CD4-positive, alpha-beta T cell treated with Interleukin-15 for 4 hours (primary cell): ENCODE results near the gene SUOX.
"Not testable (repeated sequence)": the region's sequence is repeated elsewhere in the genome, so short reads cannot be mapped to it uniquely, and the experiment has no call there.

Source experiments
- DNase-seq: peaks from one replicate; pipeline ENCODE4 v3.0.0-alpha.2; 2020; ENCODE audit warnings: low spot score

The SUOX gene

DNA sequence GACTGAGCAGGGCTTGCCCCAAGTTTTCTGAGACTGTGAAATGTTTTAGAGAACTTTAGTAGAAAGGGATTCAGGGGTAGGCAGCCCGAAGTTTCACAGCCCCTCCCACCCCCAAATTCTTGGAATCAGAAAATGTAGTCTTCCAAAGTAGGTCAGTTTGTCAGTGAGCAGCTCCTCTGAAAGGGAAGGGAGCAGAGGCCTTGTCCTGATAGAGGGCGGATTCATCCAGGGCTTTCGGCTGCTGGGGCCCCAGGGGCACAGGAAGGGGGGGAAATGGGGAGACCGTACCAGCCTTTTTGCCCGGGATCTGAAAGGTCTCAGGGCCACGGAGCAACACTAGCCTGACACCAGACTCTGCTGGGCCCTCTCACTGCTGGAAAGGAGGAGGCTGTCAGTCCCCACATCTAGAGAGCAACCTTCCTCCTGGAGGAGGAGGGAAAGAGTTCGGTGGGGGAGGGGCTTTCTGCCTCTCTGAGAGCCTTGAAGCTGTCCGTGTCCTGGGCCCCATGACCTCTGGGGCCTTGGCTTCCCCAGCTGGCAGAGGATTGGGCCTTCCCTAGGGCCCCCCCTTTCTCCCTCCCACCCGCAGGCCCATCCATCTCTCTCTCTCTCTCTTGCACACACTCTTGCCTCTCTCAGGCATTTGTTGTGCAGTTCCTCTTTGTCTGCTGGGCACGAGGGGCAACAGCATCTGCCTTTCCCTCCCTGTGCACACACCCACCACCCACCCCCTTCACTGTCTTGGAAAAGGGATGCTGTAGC lies 23.5 kb downstream of the SUOX start, which contains the start of gene IKZF4:
Gene IKZF4, plus strand, starts transcription at position 621 of the 762 bp plus-strand sequence. CDS start 451 bp downstream, outside the sequence.
- DNase-seq = peak; percentile 34

DNA sequence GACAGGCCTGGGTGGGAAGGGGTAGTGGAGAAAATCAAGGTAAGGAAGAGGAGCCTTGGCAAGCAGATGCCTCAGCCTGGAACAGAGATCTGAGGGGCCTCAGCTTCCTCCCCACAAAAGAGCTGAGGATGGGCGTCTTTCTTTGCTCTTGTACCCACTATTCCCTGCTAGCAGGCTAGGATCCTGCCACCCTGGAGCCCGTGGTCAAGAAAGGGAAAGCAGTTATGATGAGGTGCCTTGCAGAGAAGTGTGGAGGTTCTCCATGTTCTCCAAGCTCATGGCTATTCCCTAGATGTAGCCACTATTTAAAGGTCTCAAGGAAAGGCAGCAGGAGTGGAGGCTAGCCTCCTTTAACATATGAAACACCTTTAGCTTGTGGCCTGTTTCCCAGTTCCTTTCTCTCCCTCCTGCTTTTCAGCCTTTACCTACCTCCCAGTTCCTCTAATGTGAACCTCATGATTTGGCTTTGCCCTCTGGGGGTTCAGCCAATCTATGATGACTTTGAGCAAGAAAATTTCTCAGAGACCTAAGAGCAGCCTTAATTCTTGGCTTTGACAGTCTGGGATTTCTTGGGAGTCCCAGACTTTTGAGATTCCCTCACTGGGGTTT lies 24.9 kb downstream of the SUOX start:
- DNase-seq = no peak

DNA sequence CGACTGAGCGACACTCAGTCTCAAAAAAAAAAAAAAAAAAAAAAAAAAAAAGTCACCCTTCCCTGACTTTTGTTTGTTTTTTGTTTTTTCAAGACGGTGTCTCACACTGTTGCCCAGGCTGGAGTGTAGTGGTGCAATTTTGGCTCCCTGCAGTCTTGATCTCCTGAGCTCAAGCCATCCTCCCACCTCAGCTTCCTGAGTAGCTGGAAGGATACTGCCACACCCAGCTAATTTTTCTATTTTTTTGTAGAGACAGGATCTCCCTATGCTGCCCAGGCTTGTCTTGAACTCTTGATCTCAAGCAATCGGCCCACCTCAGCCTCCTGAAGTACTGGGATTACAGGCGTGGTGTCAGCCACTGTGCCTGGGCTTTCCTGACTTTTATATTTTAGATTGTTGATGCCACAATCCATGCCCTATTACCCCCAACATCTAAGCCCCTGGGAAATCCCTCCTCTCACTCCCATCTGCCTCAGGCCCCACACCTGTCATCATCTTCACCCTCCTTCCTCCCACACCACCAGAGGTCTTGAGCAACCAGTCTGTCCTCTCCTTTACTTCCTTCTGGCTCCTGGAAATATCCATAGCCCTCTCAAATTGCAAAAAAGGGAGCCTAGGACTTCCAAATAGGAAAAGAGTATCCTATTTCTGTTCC lies 31.6 kb downstream of the SUOX start:
- DNase-seq = no peak

DNA sequence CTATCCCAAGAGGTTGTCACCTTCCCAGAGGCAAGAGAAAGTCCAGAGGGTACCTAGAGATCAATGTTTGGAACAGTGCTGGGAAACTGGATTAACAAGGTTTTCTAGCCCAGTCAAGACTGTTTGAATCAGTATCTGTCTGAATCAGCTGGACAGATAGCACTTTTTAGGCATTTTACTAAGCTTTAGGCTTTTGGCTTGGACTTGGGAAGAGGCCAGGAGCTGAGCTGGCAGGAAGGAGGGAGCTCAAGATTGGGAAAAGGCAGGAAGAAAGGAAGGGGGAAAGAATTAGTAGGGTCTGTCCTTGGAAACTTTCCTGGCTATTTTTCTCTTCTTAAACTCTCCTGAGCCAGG lies 32.1 kb downstream of the SUOX start:
- DNase-seq = no peak

DNA sequence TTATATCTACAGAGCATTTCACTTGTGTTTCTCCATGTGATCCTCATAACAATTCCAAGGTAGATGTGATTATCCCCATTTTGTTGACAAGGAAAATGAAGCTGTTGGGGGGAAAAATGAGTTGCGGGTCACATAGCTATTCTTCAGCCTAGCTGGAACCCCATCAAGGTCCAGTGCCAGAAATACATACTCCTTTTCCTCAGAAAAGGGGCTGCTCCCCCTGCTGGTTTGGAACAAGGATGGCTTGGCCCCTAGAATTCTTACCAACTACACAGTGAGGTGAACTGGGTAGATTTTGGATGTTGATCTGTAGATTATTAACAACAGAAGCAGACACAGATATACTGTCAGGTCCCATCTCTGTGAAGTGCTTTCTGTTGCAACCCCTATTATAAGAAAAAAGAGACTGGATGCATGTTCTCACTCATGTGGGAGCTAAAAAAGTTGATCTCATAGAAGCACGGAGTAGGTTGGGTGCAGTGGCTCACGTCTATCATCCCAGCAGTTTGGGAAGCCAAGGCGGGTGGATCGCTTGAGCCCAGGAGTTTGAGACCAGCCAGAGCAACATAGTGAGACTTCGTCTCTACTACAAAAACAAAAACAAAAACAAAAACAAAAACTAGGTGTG lies 32.7 kb downstream of the SUOX start:
- peak; percentile 55 for DNase-seq

DNA sequence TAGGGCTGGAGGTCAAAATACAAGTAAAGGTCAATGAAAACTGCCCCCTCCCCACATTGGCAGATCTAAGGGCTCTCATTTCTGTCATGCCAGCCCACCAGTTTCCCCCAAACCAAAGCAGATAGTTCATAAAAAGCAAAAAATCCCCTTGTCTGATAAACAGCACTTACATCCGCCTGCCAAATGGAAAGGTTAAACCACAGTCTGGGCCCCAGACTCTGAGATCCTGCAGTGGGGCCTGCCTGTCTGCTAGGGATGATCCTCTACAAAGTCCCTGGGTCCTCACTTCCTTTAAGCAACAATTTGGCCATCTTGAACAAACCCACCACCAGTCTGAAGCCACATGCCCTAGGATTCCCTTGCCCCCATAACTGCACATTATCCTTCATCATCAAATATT lies 34.9 kb downstream of the SUOX start:
- DNase-seq = peak; percentile 22

DNA sequence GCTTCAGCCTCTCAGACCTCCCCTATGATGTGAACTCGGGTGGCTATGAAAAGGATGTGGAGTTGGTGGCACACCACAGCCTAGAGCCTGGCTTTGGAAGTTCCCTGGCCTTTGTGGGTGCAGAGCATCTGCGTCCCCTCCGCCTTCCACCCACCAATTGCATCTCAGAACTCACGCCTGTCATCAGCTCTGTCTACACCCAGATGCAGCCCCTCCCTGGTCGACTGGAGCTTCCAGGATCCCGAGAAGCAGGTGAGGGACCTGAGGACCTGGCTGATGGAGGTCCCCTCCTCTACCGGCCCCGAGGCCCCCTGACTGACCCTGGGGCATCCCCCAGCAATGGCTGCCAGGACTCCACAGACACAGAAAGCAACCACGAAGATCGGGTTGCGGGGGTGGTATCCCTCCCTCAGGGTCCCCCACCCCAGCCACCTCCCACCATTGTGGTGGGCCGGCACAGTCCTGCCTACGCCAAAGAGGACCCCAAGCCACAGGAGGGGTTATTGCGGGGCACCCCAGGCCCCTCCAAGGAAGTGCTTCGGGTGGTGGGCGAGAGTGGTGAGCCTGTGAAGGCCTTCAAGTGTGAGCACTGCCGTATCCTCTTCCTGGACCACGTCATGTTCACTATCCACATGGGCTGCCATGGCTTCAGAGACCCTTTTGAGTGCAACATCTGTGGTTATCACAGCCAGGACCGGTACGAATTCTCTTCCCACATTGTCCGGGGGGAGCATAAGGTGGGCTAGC lies 37.7 kb downstream of the SUOX start:
- DNase-seq = no peak

DNA sequence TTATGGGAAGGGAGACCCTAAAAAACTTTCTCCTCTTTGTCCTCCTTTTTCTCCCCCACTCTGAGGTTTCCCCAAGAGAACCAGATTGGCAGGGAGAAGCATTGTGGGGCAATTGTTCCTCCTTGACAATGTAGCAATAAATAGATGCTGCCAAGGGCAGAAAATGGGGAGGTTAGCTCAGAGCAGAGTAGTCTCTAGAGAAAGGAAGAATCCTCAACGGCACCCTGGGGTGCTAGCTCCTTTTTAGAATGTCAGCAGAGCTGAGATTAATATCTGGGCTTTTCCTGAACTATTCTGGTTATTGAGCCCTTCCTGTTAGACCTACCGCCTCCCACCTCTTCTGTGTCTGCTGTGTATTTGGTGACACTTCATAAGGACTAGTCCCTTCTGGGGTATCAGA lies 40.1 kb downstream of the SUOX start:
- DNase-seq = no peak

DNA sequence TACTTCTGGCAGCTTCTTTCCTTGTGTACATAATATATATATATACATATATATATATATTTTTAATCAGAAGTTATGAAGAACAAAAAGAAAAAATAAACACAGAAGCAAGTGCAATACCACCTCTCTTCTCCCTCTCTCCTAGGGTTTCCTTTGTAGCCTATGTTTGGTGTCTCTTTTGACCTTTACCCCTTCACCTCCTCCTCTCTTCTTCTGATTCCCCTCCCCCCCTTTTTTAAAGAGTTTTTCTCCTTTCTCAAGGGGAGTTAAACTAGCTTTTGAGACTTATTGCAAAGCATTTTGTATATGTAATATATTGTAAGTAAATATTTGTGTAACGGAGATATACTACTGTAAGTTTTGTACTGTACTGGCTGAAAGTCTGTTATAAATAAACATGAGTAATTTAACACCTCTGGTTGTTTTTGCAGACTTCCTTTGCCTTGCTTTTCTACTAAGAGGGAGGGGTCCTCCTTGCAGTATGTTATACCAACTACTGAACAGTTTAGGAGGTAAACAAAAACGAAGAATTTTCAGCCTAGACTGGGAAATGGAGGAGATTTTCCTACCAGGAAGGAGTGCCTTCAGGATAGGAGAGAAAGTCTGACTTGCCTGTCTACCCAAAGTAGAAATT lies 41.1 kb downstream of the SUOX start:
- DNase-seq = no peak

DNA sequence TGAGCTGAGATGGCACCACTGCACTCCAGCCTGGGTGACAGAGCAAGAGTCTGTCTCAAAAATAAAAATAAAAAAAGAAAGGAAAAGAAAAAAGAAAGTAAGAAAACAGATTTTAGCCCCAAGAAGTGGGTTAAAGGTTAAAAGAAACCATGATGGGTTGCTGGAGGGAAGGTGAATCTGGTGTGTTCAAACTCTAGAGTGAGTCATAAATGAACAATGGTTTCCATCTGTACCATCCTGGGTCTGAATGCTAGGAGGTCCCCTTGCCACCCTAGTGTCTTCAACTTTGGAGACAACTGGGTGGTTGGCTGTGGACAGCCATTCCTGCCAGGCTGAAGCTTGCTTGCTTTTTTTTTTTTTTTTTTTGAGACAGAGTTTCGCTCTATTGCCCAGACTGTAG lies 43.1 kb downstream of the SUOX start:
- DNase-seq = no peak

DNA sequence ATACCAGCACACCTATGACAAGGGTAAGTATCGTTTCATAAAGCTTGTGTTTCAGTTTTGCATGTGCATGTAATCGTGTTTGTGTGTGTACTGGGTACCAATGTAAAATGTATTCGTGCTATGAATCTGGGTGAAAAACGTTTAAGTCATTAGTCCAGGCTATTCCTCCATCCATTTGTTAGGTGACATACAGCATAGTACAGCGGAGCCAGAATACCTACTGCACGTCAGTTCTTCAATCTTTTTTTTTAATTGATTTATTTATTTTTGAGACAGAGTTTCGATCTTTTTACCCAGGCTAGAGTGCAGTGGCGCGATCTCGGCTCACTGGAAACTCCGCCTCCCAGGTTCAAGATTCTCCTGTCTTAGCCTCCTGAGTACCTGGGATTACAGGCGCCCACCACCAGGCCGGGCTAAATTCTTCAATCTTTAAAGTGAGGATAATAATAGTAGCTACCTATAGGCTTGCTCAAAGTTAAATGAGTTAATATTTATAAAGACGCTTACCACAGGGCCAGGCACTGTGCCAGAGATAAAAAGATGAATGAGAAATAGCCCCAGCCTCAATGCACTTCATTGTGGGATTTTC lies 44.0 kb downstream of the SUOX start:
- no peak for DNase-seq

DNA sequence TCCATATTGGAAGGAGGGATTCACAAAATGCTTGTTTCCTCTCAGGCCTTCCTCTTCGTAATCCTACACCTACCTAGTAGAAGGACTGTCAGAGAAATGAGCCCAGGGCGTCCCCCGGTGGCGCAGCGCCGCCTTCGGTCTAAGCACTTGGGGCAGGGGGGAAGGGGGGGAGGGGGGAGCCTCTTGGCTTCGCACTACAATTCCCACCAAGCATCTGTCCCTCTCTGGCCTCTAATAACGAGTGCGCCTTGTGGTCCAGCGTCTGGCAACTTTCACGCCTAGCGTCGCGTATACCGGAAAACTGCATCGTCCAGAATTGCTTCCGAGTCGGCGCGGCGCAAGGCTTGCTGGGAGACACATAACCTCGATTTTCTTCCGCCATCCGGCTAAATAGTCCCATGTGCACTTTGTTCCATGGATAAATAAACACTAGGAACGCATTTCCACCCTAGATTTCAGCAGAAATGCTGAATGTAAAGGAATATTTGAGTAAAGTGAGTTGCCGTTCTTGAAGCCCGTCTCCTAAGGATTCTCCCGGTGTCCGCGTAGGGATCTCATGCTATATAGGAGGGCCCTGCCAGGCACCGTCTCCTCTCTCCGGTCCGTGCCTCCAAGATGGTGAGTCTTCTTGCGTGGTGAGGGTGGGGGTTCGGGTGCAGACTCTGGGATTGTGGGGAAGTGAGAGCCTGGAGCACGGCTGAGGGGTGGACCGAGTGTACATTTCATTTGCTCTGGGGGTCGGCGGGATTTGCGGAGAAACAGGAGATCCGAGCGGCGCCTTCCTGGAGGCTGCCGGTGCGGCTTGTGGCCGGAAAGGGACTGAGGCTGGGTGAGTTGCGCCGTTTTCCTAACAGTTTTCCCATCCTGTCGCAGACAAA lies 44.7 kb downstream of the SUOX start, which contains the start of gene RPS26:
Gene RPS26, plus strand, starts transcription at position 367 of the 878 bp plus-strand sequence. Its CDS starts 249 bp downstream, at position 616.
- DNase-seq = peak; percentile 98

DNA sequence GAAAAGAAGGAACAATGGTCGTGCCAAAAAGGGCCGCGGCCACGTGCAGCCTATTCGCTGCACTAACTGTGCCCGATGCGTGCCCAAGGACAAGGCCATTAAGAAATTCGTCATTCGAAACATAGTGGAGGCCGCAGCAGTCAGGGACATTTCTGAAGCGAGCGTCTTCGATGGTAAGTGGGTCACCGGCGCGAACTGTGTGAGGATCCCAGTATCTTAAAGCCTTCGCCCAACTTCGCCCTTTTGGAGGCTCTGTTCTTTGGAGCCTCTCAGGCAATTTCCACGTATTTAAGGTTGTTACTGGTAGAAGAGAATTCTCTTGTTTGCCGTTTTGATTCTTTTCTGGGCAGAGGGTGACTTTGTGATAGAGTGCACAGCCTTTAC lies 45.3 kb downstream of the SUOX start:
- not testable (repeated sequence) for DNase-seq

DNA sequence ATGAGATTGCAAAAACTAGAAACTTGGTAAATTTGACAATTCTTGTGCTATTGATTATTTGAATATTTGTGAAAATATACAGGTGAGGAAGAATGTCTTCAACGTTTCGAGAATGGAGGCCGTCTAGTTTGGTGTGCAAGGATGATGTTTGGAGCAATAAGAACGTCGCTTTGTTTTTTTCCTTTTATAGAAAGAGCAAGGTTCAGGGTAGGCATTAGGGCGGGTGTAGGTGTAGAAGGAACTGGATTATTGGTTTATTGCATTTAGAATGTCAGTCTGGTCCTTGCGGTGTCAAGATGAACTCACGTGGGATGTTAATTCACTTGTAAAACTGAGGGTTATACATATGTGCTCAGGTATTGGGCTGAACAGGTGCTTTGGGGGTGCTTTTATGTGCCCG lies 45.8 kb downstream of the SUOX start:
- no peak for DNase-seq

DNA sequence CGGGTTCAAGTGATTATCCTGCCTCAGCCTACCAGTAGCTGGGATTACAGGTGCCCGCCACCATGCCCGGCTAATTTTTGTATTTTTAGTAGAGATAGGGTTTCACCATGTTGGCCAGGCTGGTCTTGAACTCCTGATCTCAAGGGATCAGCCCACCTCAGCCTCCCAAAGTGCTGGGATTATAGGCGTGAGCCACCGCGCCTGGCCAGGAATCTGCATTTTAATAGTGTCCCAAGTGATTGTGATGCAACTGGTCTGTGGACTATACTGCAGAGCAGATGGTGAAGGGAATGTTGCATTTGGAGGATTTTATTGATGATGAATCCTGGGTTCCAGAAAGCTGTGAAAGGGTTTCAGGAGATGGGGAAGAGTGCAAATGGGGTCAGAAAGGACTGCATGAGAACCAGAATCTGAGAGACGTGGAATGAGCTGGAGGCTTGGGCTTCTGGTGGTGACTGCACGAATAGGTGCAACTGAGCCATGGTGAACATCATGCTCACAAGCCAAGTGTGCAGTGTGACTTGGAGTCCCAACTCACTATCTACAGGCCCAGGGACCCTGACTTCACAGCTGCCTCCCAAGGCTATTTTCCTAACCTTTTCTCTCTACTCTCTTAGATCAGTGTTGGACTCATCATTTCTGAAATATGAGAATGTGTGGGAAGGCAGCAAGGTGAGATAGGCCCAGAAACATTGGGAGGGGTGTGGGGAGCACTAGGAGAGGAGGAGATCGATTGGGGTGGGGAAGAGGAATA lies 49.1 kb downstream of the SUOX start:
- no peak for DNase-seq

DNA sequence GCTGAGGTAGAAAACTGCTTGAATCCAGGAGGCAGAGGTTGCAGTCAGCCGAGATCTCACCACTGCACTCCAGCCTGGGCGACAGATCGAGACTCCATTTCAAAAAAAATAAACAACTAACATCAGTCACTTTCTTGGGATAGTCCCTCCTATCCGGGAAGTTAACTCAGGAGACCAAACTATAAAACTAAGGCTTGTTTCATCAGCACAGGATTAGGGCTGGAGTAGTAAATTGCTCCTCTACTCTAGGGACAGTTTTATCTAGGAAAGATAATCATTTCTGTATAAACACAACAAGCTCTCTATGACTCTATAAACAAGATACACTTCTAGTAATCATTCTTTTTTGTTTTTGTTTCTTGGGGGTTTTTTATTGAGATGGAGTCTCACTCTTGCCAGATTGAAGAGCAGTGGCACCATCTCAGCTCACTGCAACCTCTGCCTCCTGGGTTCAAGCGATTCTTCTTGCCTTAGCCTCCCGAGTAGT lies 56.4 kb downstream of the SUOX start:
- DNase-seq = no peak
